Lower lobe of right lung (tissue), 2 donors: ENCODE results near the gene SLC7A6. TPM values are rescaled to one million over a fixed set of nuclear protein-coding genes. Genes with fewer than 3 reads are reported as not detected.
A peak's percentile ranks its signal among the peaks of the same experiment; 100 is the strongest.

Experiments
- ATAC-seq, 2 donors: fragments of 200-7000 bp; cut with Tn5 transposase; one replicate each; pipeline ENCODE4 v1.9.1; 2020 to 2022; ENCODE audit warnings: mild to moderate bottlenecking in 2 of 2, moderate library complexity in 2 of 2
- DNase-seq: peaks from one replicate; pipeline ENCODE4 v3.0.0-alpha.2; 2020
- H3K27ac ChIP-seq: fragments of 200-600 bp; one replicate; pipeline ENCODE4 v1.8.0; 2022
- H3K27me3 ChIP-seq: fragments of 200-600 bp; one replicate; pipeline ENCODE4 v1.8.0; 2022; ENCODE audit warnings: low read depth
- H3K36me3 ChIP-seq: fragments of 200-600 bp; one replicate; pipeline ENCODE4 v1.8.0; 2022; ENCODE audit warnings: mild to moderate bottlenecking
- H3K4me1 ChIP-seq: fragments of 200-600 bp; one replicate; pipeline ENCODE4 v1.8.0; 2022
- H3K4me3 ChIP-seq: fragments of 200-600 bp; one replicate; pipeline ENCODE4 v1.8.0; 2022; ENCODE audit warnings: mild to moderate bottlenecking
- H3K9me3 ChIP-seq: fragments of 200-600 bp; one replicate; pipeline ENCODE4 v1.8.0; 2022
- CTCF ChIP-seq: fragments of 200-600 bp; IDR thresholded peaks from one replicate; pipeline ENCODE4 v1.8.0; 2022; ENCODE audit warnings: antibody characterized with exemption, mild to moderate bottlenecking
- intact Hi-C: fragments of 100-400 bp; cut with DNase I; formaldehyde crosslinking; loops from one replicate; pipeline ENCODE4 v1.11.0; 2022
- long read RNA-seq: library from polyadenylated mRNA; unstranded; transcript quantifications from one replicate; pipeline ENCODE4 v2.0.0, GENCODE V29; 2021
- total RNA-seq: library from RNA; stranded (reverse); fragmentation: NEBNext Ultra II Directional; extraction: Animal tissue kit (Norgen Biotek cat#: 25700); gene quantifications from one replicate; pipeline ENCODE4 v1.2.1, GENCODE V29; 2021
- donor health status: DM: no; HTN: yes; CAD: no; lungs with severe emphysema.

SLC7A6 gene
- total RNA-seq, result 47.1 TPM
- long read RNA-seq, partial matches to known transcripts, result 14 of 35 reads
- long read RNA-seq, other reads (novel, unspliced or antisense), result 19 of 35 reads

DNA sequence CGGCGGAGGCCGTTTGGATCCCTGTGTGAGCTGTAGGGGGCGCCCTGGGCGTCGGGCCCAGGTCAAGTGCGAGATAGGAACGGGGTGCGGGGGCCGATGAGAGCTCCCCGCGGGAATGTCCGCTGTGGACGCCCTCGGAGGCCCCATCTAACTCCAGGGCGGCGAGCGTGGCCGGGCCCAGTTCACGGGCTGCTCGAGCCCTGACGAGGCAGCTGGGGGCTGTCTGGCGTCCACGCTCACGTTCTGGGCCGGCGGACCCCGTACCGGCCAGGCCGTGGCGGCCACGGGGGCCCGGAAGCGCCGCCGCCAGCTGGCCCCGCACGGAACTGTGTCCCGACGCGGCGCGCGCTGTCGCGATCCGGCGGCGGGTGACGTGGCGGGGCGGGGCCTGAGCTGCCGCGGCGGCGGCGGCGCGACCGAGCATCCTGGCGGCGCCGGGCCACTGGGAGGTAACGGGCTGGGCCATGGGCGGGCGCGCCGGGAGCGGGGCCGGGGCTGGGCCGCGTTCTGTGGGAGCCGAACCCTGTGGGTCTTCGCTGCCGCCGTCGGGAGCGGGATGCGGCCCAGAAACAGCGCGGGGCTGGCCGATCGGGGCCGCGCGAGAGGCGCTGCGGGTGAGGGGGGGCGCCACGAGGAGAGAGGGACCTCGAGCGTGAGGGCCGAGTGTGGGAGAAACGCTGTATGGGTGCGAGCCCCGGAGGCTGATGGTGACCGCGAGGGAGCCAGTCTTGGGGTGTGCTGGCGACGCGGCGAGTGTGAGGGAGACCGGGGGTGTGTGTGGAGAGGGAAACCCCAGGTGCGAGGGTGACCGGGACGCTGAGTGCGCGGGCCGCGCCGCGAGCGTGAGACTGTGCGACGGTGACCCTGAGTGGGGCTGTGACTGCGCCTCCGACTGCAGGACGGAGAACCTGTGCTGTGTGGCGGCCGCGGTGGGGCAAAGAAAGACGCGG is at the start of gene SLC7A6:
Gene SLC7A6, plus strand, starts transcription at position 399 of the 950 bp plus-strand sequence. CDS start 10,201 bp downstream, outside the sequence.
- Histone ChIP-seq H3K4me1 (peaks cover 57% of the 10 kb centered on the region), H3K4me3 (peak within 1 kb of the TSS; percentile 83), H3K27me3 (no peaks in the 10 kb centered on the region), H3K27ac (peak within 1 kb of the TSS; percentile 95), H3K9me3 (no peaks in the 10 kb centered on the region), H3K36me3 (peaks cover 23% of the 10 kb centered on the region)
- DNase-seq, result peak; percentile 86
- peak; percentile 86 to 87 for ATAC-seq
- TF ChIP-seq CTCF, result peak; percentile 0
- intact Hi-C loops, result loop anchor here (5.0 kb wide), 1 partner anchor 63 kb away; no protein-coding TSS in a partner anchor

DNA sequence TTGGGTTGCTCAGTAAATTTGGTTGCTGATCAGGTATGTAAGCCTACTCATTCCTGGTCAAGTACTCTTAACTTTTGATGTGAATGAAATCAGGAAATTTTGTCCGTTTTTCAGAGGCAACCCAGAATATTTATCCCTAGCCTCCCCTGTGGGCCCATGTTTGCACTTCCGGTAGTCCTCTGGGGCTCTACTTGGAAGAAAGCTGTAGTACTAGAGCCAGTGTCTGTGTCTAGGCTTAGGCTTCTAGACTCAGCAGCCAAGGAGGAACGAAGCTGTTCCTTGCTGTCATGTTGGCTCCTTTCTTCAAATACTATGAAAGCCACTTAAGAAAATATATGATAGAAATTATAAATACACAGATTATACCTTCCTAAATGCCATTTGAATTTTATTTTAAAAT is 49.6 kb upstream of the SLC7A6 start:
- Histone ChIP-seq H3K36me3 (peaks cover 12% of the 10 kb centered on the region), H3K4me3 (no peak overlapping the region), H3K27ac (no peak overlapping the region), H3K27me3 (no peaks in the 10 kb centered on the region), H3K4me1 (peaks cover 8% of the 10 kb centered on the region), H3K9me3 (no peaks in the 10 kb centered on the region)
- intact Hi-C loops, result no loop called here
- TF ChIP-seq CTCF, result no peak
- peak in 1 of 2 donors; percentile 39 for ATAC-seq
- no peak for DNase-seq

- Histone ChIP-seq H3K4me1 (peaks cover 8% of the 10 kb centered on the region), H3K9me3 (no peaks in the 10 kb centered on the region), H3K27ac (no peak overlapping the region), H3K36me3 (peaks cover 12% of the 10 kb centered on the region), H3K4me3 (no peak overlapping the region), H3K27me3 (no peaks in the 10 kb centered on the region)
- DNase-seq, result no peak
- intact Hi-C loops, result no loop called here
- TF ChIP-seq CTCF, result no peak
- no peak for ATAC-seq
Measured at GRCh38 chr16:68215302-68215701, 49.0 kb upstream of the SLC7A6 start.

DNA sequence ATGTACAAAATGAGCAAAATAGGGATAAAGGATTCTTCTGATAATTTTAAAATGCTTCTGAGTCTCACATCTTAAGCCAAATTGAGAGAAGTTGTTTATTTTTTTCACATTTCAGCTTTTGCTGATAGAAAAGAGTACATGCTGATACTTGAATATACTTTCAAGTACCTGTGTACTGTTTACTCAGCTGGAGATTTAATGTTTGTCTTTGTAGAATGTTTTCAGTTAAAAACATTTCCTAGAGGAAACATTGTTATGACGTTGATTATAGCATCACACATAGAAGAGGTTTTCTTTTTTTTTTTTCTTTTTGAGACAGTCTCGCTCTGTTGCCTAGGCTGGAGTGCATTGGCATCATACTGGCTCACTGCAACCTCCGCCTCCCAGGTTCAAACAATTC is 48.1 kb upstream of the SLC7A6 start:
- H3K4me3 ChIP-seq, result no peak overlapping the region
- DNase-seq, result no peak
- intact Hi-C loops, result no loop called here
- TF ChIP-seq CTCF, result no peak
- peak in 1 of 2 donors; percentile 61 for ATAC-seq
- no peak overlapping the region for H3K27ac ChIP-seq
- no peaks in the 10 kb centered on the region for H3K9me3 ChIP-seq
- H3K36me3 ChIP-seq, result peaks cover 18% of the 10 kb centered on the region
- no peaks in the 10 kb centered on the region for H3K27me3 ChIP-seq
- H3K4me1 ChIP-seq, result peaks cover 8% of the 10 kb centered on the region

DNA sequence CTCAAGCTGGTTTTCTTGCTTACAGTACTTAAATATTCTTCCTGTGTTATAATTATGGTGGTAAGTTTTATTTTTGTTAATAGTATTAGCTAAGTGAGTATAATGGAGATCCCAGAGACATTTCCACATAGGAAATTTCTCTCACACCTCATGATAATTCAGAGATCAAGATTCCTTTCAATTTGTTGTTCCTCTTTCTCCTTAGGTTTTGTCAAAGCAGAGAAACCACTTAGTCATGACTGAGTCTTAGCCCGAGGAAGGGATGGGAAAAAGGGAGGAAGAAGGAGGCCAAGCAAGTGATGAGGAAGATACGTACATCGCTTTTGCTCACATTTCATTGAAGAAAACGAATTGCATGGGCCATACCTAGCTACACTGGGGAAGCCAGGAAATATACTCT is 46.8 kb upstream of the SLC7A6 start:
- DNase-seq (no peak), ATAC-seq (no peak)
- Histone ChIP-seq H3K27me3 (no peaks in the 10 kb centered on the region), H3K27ac (no peak overlapping the region), H3K9me3 (no peaks in the 10 kb centered on the region), H3K36me3 (peaks cover 25% of the 10 kb centered on the region), H3K4me3 (no peak overlapping the region), H3K4me1 (peaks cover 8% of the 10 kb centered on the region)
- intact Hi-C loops, result no loop called here
- TF ChIP-seq CTCF, result no peak
